Measurements from ENCODE around the gene RBP3.

RBP3 gene

DNA sequence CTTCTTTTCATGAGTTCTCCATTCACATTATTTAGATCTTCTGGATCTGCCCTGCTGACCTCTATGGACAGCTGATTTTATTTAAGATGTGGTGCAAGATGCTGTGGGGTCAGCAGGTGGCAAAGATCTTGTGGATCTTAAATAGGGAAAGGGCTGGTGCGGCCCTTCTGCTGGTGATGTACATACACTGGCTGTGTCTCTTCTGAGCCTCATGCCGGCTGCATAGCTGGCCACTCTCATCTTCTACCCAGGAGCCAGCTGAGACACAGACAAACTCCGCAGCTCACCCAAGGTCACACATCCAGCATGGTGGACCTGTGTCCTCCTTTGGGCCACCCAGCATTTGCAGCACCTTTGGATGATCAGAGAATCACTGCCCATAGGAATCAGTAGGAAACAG lies 9.7 kb downstream of the RBP3 start:
- no peak for DNase-seq (ENCODE audit: low read depth in 2 of 2)

DNA sequence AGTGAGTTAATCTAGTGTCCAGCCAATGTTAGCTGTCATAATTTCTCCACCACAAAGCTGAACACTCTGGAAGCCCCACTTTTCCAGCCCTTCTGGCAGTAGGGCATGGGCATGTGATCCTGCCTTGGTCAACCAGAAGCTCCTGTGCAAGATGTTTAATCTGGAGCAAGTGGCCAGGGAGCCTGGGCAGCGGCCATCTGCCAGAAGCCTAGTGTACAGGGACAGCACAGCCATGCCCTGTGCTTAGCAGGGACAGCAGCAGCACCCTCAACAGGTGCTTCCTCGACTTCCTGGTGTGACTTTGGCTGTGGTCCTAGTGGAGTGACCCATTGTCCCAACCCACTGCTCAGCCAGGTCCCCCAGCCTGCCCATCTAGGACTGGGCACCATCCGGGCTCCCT lies 10.3 kb downstream of the RBP3 start:
- DNase-seq (ENCODE audit: low read depth in 2 of 2), result no peak

- DNase-seq (ENCODE audit: low read depth in 2 of 2), result no peak
These were observed 10.9 kb downstream of the RBP3 start for GRCh38 chr10:47359101-47359500.

GRCh38 chr10:47359626-47360418 lies 11.7 kb downstream of the RBP3 start:
- no peak for DNase-seq (ENCODE audit: low read depth in 2 of 2)

- DNase-seq (ENCODE audit: low read depth in 2 of 2), result no peak
These were observed 12.4 kb downstream of the RBP3 start for GRCh38 chr10:47360419-47361040.

DNA sequence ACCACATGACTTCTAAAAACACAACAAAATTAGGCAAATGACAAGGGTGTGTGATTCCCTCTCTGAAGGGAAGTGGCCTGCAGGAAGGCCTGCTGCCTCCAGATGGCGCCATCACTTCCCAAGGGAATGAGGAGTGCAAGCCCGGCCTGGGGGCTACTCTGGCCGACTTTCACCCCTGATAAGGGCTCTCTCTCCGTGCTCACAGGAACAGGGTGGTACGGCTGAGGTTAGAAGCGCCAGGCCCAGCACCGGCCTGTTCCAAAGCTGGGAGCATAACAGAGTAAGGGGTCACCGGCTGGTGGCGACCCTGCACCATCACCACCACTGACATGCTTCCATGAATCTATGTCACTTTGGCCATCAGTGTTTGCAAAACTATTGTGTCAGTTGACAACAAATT lies 13.1 kb downstream of the RBP3 start:
- no peak for DNase-seq (ENCODE audit: low read depth in 2 of 2)

DNA sequence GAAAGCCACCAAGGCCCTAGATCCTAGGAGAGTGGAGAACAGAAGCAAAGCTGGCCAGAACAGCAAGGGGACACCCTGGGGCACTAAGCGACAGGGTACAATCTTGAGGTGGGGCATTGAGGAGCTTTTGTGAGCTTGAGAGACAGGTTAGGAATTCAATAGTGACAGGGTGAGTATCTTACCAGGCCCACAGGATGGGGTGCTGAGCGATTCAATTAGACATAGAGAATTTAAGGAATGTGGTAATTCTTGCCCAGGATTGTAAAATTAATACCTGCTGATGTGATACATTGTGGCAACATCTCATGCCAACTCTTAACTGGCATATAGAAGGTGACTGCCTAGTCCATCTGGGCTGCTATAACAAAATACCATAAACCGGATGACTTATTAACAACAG lies 14.0 kb downstream of the RBP3 start:
- DNase-seq (ENCODE audit: low read depth in 2 of 2), result no peak

GRCh38 chr10:47363781-47364180 lies 15.6 kb downstream of the RBP3 start:
- DNase-seq (ENCODE audit: low read depth in 2 of 2), result no peak

DNA sequence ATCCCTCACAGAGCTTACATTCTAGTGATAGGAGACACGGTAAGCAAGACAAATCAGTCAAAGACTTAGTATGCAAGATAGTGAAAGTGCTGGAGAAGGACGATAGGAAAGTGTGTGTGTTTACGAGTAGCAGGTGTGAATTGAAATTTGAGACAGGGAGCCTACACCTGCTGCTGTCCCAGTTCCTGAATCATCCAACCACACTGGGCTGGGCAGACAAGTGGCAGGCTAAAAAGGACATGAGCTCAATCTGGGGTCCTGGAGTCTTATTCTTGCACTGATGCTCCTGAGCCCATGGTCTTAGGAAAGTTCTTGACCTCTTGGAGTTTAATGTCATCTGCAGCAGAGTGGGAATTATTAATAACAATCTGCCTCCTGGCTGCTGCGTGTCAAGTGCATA lies 16.2 kb downstream of the RBP3 start:
- DNase-seq (ENCODE audit: low read depth in 2 of 2), result no peak

DNA sequence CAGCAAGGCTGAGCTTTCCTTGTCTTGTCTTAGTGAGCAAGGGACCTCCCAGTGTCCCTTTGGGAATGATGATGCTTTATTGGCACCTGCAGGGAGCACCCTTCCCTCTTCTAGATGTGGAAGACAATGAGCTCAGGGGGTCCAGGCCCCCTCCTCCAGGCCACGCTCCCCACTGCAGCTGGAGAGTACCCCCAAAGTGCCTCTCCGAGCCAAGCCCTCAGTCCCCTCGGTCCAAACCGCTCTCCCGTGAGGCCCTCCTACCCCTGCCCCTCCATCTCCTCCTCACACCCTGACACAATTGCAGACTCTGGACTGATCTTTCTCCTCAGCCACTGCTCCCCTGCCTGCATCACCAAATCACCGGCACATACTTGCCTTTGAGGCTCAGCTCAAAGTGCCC lies 16.7 kb downstream of the RBP3 start:
- no peak for DNase-seq (ENCODE audit: low read depth in 2 of 2)

DNA sequence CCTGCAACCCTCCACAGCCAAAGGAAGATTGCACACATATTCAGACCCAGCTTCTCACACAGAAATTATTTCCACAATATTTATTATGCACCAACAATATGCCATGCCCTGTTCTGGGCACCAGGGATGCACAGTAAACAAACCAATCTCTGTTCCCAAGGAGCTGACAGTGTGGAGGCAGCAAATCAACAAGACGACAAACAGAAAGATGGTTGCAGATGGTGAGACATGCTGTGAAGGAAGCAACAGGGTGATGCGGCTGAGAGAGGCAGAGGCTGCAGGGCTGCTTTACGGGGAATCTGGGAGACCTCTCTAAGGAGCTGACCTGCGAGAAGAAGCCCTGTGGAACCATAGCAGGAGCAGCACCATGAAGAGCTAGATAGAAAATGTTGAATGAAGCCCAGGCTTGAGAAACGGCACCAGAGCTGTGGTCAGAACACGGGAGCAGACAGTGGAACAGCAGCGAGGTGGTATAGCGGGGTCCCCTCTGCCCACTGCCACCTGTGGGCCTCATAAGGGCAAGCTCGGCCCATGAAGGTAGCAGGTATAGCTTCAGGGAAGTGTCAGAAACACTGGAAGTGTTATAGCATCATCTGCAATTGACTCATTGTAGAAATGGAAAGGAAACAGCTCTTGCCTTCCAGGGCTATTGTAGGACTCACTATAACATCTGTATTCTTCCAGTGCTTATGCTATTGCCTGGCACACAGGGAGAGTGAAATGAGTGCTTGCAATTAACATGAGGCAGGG lies 17.4 kb downstream of the RBP3 start:
- DNase-seq (ENCODE audit: low read depth in 2 of 2), result no peak

- no peak for DNase-seq (ENCODE audit: low read depth in 2 of 2)
These were observed 18.0 kb downstream of the RBP3 start for GRCh38 chr10:47366181-47366631.

GRCh38 chr10:47366731-47367460 lies 18.7 kb downstream of the RBP3 start:
- DNase-seq (ENCODE audit: low read depth in 2 of 2), result no peak

- DNase-seq (ENCODE audit: low read depth in 2 of 2), result no peak
These were observed 19.5 kb downstream of the RBP3 start for GRCh38 chr10:47367646-47368045.

DNA sequence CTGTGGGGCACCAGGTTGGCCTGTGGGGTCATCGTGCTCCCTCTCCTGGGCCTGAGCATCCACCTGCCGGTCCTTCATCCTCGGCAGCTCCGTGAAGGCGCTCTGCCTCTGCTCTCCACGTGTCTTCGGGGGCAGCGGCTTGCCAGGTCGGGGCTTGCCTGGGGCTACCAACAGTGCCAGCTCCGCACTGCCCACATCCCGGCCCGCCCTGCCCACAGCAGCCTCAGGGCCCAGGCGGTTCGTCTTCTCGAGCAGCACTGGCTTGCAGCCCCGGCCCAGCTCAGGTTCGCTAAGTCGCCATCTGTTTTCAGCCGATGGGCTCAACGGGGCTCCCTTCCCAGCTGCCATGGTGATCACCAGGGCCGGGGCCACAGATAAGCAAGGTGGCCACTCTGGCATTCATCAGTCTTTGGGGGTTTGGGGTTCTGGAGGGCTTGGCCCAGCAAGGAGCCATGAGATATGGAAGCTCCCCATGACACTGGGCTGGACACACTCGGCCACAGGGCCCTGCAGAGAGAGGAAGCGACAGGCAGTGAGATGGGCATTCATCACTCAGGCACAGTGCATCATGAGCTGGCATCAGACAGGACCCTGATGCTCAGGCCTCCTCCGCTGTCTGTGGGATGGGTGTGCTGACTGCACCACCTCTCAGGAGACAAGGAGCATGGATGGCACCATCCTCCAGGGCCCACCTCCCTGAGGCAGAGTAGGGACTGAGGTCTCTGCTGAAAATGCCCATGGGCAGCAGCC lies 20.4 kb downstream of the RBP3 start:
- no peak for DNase-seq (ENCODE audit: low read depth in 2 of 2)

- no peak for DNase-seq (ENCODE audit: low read depth in 2 of 2)
These were observed 21.2 kb downstream of the RBP3 start for GRCh38 chr10:47369251-47369894.

- DNase-seq (ENCODE audit: low read depth in 2 of 2), result no peak
These were observed 22.0 kb downstream of the RBP3 start for GRCh38 chr10:47370015-47370767.

DNA sequence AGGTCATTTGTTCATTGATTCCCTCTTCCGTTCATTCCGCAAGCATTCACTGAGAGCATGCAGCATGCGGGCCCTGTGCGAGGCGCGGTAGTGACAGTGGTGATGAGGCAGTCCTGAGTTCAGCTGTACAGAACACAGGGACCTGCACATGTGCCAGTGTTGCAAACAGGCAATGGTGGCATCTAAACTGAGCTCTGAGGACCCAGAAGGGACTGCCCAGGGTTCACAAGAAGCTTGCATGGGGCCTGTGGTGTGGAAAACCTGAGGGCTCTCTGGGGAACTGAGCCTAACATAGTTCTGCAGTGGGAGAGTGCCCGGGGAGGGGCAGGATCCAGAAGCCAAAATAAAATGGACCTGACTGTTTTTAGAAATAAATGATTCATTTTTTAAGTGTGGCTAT lies 22.7 kb downstream of the RBP3 start:
- no peak for DNase-seq (ENCODE audit: low read depth in 2 of 2)

DNA sequence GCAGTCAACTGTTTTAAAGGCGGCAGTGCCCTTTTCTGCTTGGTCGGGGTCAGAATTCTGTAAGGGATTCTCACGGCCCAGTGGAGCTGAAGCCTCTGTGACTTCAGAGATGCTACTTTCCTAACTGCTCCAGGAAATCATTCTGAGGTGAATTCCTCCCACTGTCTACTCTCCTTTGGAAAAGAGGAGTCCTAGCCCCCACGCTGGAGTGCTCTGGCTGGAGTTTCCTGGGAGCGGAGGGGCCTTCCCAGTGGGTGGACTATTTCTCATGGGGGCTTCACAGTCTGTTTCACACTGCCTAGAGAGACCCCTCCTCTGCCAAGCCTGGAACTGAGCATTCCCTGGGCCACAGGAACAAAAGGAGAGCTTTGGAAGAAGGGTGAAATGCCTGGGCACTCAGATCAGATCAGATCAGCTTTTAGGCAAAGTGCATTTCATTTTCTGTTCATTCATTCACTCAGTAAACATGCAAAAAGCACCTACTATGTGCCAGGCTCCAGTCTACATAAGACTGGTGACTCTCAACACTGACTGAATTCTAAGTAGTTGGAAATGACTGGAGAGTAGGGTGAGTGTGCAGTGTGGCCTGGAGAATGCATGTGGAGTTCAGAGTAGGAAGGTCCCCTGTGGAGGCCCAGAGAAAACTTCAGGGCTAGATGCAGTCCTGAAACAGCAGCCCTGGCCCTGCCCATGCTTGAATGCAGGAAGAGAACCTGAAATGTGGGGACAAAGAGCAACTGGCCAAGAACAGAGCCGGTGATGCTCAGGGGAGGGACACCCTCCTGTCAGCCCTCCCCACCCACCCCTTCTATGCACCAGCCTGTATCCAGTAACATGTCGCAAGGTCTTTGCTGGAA lies 23.7 kb downstream of the RBP3 start:
- DNase-seq (ENCODE audit: low read depth in 2 of 2), result no peak

Measured in fibroblast of skin of left biceps (primary cell).